ENCODE results near the gene HPS4.
"Not testable (repeated sequence)": the region's sequence is repeated elsewhere in the genome, so short reads cannot be mapped to it uniquely, and the experiment has no call there.

Gene HPS4

GRCh38 chr22:26409719-26410335, 73.8 kb downstream of the HPS4 start:
- DNase-seq (ENCODE audit: low read depth), result no peak

GRCh38 chr22:26408562-26409220, 74.9 kb downstream of the HPS4 start:
- not testable (repeated sequence) for DNase-seq (ENCODE audit: low read depth)

GRCh38 chr22:26406118-26406517, 77.5 kb downstream of the HPS4 start:
- no peak for DNase-seq (ENCODE audit: low read depth)

GRCh38 chr22:26404851-26405421, 78.6 kb downstream of the HPS4 start:
- DNase-seq (ENCODE audit: low read depth), result no peak

- no peak for DNase-seq (ENCODE audit: low read depth)
These were observed 81.9 kb downstream of the HPS4 start for GRCh38 chr22:26401726-26402125.

Data from stimulated activated CD8-positive, alpha-beta memory T cell treated with anti-CD3 and anti-CD28 coated beads, Interleukin-12 subunit alpha, Interleukin-12 subunit beta, amount 100 ng/mL, for 4 hours (primary cell).